HepG2 (cell line): ENCODE data around the gene TRIM15. TPM values are rescaled to one million over a fixed set of nuclear protein-coding genes. Genes with fewer than 3 reads are reported as not detected.
A peak's percentile ranks its signal among the peaks of the same experiment; 100 is the strongest.

Experiments
- AFF4 ChIP-seq: sonication (generic); formaldehyde crosslinking; IDR thresholded peaks from 2 replicates; pipeline ENCODE4 v1.4.0; 2020; ENCODE audit warnings: missing genetic modification reagents
- CHCHD3 ChIP-seq: sonication (generic); formaldehyde crosslinking; IDR thresholded peaks from 2 replicates; pipeline ENCODE4 v1.8.0; 2022; ENCODE audit warnings: mild to moderate bottlenecking, missing genetic modification reagents, moderate library complexity
- ELK4 ChIP-seq: sonication (generic); formaldehyde crosslinking; IDR thresholded peaks from 2 replicates; pipeline ENCODE4 v1.9.0; 2021; ENCODE audit warnings: missing genetic modification reagents, borderline replicate concordance
- GABPB1 ChIP-seq: IDR thresholded peaks from 2 replicates; pipeline ENCODE4 v1.6.1; 2016; ENCODE audit warnings: mild to moderate bottlenecking, missing genetic modification reagents, moderate library complexity, missing compliant biosample characterization
- HDAC1 ChIP-seq: sonication (generic); formaldehyde crosslinking; IDR thresholded peaks from 2 replicates; pipeline ENCODE4 v1.5.1; 2020; ENCODE audit warnings: mild to moderate bottlenecking, missing genetic modification reagents
- KLF6 ChIP-seq: IDR thresholded peaks from 2 replicates; pipeline ENCODE4 v1.8.0; 2016; ENCODE audit warnings: missing biosample characterization, missing genetic modification reagents
- MEF2D ChIP-seq: sonication (generic); formaldehyde crosslinking; IDR thresholded peaks from 2 replicates; pipeline ENCODE4 v1.5.1; 2020; ENCODE audit warnings: mild to moderate bottlenecking, missing genetic modification reagents
- NFE2L1 ChIP-seq: sonication (generic); formaldehyde crosslinking; IDR thresholded peaks from 2 replicates; pipeline ENCODE4 v1.4.0; 2020; ENCODE audit warnings: missing genetic modification reagents, mild to moderate bottlenecking, borderline replicate concordance
- NR2C2 ChIP-seq: sonication (generic); formaldehyde crosslinking; IDR thresholded peaks from 2 replicates; pipeline ENCODE4 v1.4.0; 2020; ENCODE audit warnings: missing genetic modification reagents, mild to moderate bottlenecking, moderate library complexity, borderline replicate concordance
- PCBP2 ChIP-seq: fragments of 200-400 bp; formaldehyde crosslinking; optimal IDR thresholded peaks from 2 replicates; pipeline ENCODE3; 2018; ENCODE audit warnings: low read length, low read depth; ENCODE audit not compliant: poor library complexity, severe bottlenecking
- RERE ChIP-seq: IDR thresholded peaks from 2 replicates; pipeline ENCODE4 v1.6.1; 2016; ENCODE audit warnings: low read depth, missing genetic modification reagents, missing compliant biosample characterization
- SNAPC2 ChIP-seq: sonication (generic); formaldehyde crosslinking; IDR thresholded peaks from 2 replicates; pipeline ENCODE4 v1.8.1; 2022; ENCODE audit warnings: mild to moderate bottlenecking, missing genetic modification reagents
- ZFP36L1 ChIP-seq: sonication (generic); formaldehyde crosslinking; IDR thresholded peaks from 2 replicates; pipeline ENCODE4 v1.8.0; 2022; ENCODE audit warnings: mild to moderate bottlenecking, missing genetic modification reagents, moderate library complexity
- ZKSCAN8 ChIP-seq: IDR thresholded peaks from 2 replicates; pipeline ENCODE4 v1.6.1; 2016; ENCODE audit warnings: borderline replicate concordance, missing genetic modification reagents, missing compliant biosample characterization
- ZNF138 ChIP-seq: sonication (generic); formaldehyde crosslinking; IDR thresholded peaks from 2 replicates; pipeline ENCODE4 v1.5.0; 2020; ENCODE audit warnings: mild to moderate bottlenecking, low read depth, missing genetic modification reagents
- ZNF414 ChIP-seq: sonication (generic); formaldehyde crosslinking; IDR thresholded peaks from 2 replicates; pipeline ENCODE4 v1.5.0; 2020; ENCODE audit warnings: missing genetic modification reagents
- ZNF878 ChIP-seq: sonication (generic); formaldehyde crosslinking; IDR thresholded peaks from 2 replicates; pipeline ENCODE4 v1.8.1; 2023; ENCODE audit warnings: mild to moderate bottlenecking, missing genetic modification reagents, moderate library complexity
- polyA plus RNA-seq, 8 experiments: library from polyadenylated mRNA; depleted of rRNA in 3 of 8; stranded (reverse) in 7 of 8; unstranded in 1 of 8; fragments of >200 nt; fragmentation: Illumina TruSeq in 4 of 8; extraction: Trizol in 4 of 8; gene quantifications; 2 replicates each; pipeline versions ENCODE4 v1.2.1 to v1.2.3, GENCODE V29; 2011 to 2016; ENCODE audit warnings: low read depth in 4 of 8, missing spikeins in 1 of 8, mixed read lengths in 1 of 8; ENCODE audit not compliant: insufficient read depth in 1 of 8
- total RNA-seq, 5 experiments: library from RNA; depleted of rRNA; stranded (reverse); fragments of >200 nt; fragmentation: Illumina TruSeq; extraction: Trizol; gene quantifications; 2 replicates each; pipeline ENCODE4 v1.2.3, GENCODE V29; 2016; ENCODE audit warnings: low read depth in 1 of 5

Gene TRIM15
- total and polyA plus RNA-seq, 2 of the 13 experiments (the other 11 are each of a cell fraction or from before 2014, with no cell fraction given): 35.1 to 38.2 TPM

GRCh38 chr6:30213957-30214656 lies 50.8 kb downstream of the TRIM15 start (continued):
- TF ChIP-seq KLF6 (CRISPR knock-in tag): peak; percentile 92
- TF ChIP-seq SNAPC2 (CRISPR knock-in tag): no peak
- no peak for TF ChIP-seq CHCHD3 (CRISPR knock-in tag)
- TF ChIP-seq ZNF414 (CRISPR knock-in tag): peak; percentile 47; the same call in 1 of the 2 replicates
- TF ChIP-seq HDAC1: peak; percentile 86
- TF ChIP-seq NR2C2 (CRISPR knock-in tag): no peak
- peak; percentile 79 for TF ChIP-seq MEF2D (CRISPR knock-in tag)
- peak; percentile 80; the same call in 1 of the 2 replicates for TF ChIP-seq AFF4 (CRISPR knock-in tag)
- TF ChIP-seq ELK4 (CRISPR knock-in tag): peak; percentile 71; the same call in 1 of the 2 replicates
- TF ChIP-seq ZNF878: peak; percentile 76; the same call in 1 of the 2 replicates
- 0 out of 2 replicates have a peak, but pooled peaks have one; percentile 38 for TF ChIP-seq ZFP36L1 (CRISPR knock-in tag)
- TF ChIP-seq ZNF138 (CRISPR knock-in tag): peak; percentile 92; the same call in 1 of the 2 replicates
- TF ChIP-seq PCBP2: no peak
- peak; percentile 38; the same call in 1 of the 2 replicates for TF ChIP-seq ZKSCAN8 (CRISPR knock-in tag)
- no peak for TF ChIP-seq NFE2L1
- TF ChIP-seq GABPB1: peak; percentile 96
- no peak for TF ChIP-seq RERE (CRISPR knock-in tag)
